Endothelial cell (in vitro differentiated cells): Measurements from ENCODE around the gene PCGF3. TPM values are rescaled to one million over a fixed set of nuclear protein-coding genes. Genes with fewer than 3 reads are reported as not detected.
A peak's percentile ranks its signal among the peaks of the same experiment; 100 is the strongest.

Source experiments
- DNase-seq: peaks from one replicate; pipeline ENCODE4 v3.0.0; 2021; ENCODE audit warnings: low spot score
- H3K27ac Mint-ChIP-seq: one replicate; pipeline ENCODE4 v1.8.0; 2021; ENCODE audit warnings: mixed read lengths, inconsistent platforms; ENCODE audit not compliant: unreplicated experiment
- H3K27me3 Mint-ChIP-seq: one replicate; pipeline ENCODE4 v1.8.0; 2021; ENCODE audit warnings: mild to moderate bottlenecking, moderate library complexity, mixed read lengths, inconsistent platforms; ENCODE audit not compliant: unreplicated experiment
- H3K36me3 Mint-ChIP-seq: one replicate; pipeline ENCODE4 v1.8.0; 2021; ENCODE audit warnings: mild to moderate bottlenecking, low read depth, mixed read lengths, inconsistent platforms; ENCODE audit not compliant: unreplicated experiment
- H3K4me1 Mint-ChIP-seq: one replicate; pipeline ENCODE4 v1.8.0; 2021; ENCODE audit warnings: mild to moderate bottlenecking, mixed read lengths, inconsistent platforms; ENCODE audit not compliant: unreplicated experiment
- H3K4me3 Mint-ChIP-seq: one replicate; pipeline ENCODE4 v1.8.0; 2021; ENCODE audit warnings: mild to moderate bottlenecking, mixed read lengths, inconsistent platforms; ENCODE audit not compliant: unreplicated experiment
- H3K9me3 Mint-ChIP-seq: one replicate; pipeline ENCODE4 v1.8.0; 2021; ENCODE audit warnings: mixed read lengths, inconsistent platforms; ENCODE audit not compliant: unreplicated experiment
- total RNA-seq: library from RNA; stranded (reverse); fragmentation: NEBNext Ultra II Directional; extraction: Animal tissue kit (Norgen Biotek cat#: 25700); gene quantifications from one replicate; pipeline ENCODE4 v1.2.1, GENCODE V29; 2021; ENCODE audit not compliant: unreplicated experiment
- TF ChIP-seq, protein P1 (sequence below): fragments of 200-600 bp; sonication (generic); IDR thresholded peaks from one replicate; pipeline ENCODE4 v1.5.0; 2021; ENCODE audit warnings: antibody characterized with exemption; ENCODE audit not compliant: unreplicated experiment

PCGF3 gene
- total RNA-seq, 1 donor from 2014 or later, result 84.5 TPM

DNA sequence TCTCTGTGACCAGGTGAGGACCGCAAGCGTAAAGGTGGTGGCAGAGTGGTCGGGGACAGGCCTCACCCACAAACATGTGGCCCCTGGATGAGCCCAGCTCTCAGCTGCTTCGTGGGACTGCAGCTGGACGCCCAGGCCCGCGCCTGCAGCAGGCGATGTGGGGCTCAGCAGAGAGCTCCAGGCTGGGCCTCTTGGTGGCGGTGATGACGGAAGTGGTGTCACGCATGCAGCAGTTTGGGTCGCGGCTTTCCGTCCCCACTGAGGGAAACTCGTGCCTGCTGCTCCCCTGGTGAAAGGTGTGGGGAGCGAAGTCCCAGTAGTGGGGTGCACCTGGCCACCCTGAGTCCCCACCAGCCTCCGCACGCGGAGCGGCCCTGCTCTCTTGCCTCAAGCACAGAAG is 26.9 kb downstream of the PCGF3 start:
- TF ChIP-seq, protein P1, sequence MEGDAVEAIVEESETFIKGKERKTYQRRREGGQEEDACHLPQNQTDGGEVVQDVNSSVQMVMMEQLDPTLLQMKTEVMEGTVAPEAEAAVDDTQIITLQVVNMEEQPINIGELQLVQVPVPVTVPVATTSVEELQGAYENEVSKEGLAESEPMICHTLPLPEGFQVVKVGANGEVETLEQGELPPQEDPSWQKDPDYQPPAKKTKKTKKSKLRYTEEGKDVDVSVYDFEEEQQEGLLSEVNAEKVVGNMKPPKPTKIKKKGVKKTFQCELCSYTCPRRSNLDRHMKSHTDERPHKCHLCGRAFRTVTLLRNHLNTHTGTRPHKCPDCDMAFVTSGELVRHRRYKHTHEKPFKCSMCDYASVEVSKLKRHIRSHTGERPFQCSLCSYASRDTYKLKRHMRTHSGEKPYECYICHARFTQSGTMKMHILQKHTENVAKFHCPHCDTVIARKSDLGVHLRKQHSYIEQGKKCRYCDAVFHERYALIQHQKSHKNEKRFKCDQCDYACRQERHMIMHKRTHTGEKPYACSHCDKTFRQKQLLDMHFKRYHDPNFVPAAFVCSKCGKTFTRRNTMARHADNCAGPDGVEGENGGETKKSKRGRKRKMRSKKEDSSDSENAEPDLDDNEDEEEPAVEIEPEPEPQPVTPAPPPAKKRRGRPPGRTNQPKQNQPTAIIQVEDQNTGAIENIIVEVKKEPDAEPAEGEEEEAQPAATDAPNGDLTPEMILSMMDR, result no peak
- Mint-ChIP-seq H3K9me3 (no peaks in the 10 kb centered on the region), H3K4me1 (peaks cover 2% of the 10 kb centered on the region), H3K27ac (no peak overlapping the region), H3K27me3 (peaks cover 7% of the 10 kb centered on the region), H3K36me3 (peaks cover 31% of the 10 kb centered on the region), H3K4me3 (no peak overlapping the region)
- DNase-seq, result no peak

DNA sequence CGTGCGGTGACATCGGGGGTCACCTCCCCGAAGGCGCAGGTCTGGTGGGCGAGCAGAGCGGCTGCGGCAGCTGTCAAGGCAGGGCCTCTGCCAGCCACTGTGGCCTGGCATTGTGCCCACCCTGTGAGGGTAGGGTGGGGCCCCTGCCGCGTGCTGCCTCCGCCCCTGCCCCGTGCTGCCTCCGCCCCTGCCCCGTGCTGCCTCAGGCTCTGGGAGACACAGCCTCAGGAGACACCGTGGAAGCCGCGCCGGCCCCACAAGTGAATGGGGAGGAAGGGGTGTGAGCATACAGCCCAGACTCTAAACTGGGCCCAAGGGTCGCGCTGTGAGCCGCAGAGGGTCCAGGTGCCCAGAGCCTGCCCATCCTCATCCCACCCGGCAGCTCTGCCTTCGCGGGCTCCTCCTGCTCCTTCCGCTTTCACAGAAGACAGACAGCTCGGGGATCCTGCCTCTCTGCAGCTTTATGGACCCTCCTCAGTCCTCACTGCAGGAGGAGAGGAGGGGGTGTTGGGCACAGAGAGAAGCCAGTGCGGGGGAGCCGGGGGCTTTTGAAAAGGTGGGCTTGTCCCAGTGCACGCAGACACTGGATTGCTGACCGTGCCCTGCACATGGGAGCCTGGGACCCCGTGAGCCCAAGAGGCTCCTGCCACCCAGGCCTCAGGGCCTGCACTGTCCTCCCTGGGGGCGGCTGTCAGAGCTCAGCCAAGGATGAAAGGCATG is 27.4 kb downstream of the PCGF3 start:
- H3K27ac Mint-ChIP-seq, result no peak overlapping the region
- DNase-seq, result no peak
- peaks cover 37% of the 10 kb centered on the region for H3K36me3 Mint-ChIP-seq
- TF ChIP-seq, protein P1, result no peak
- no peaks in the 10 kb centered on the region for H3K9me3 Mint-ChIP-seq
- H3K27me3 Mint-ChIP-seq, result peaks cover 7% of the 10 kb centered on the region
- H3K4me3 Mint-ChIP-seq, result peak overlapping the region; percentile 27
- peaks cover 2% of the 10 kb centered on the region for H3K4me1 Mint-ChIP-seq

DNA sequence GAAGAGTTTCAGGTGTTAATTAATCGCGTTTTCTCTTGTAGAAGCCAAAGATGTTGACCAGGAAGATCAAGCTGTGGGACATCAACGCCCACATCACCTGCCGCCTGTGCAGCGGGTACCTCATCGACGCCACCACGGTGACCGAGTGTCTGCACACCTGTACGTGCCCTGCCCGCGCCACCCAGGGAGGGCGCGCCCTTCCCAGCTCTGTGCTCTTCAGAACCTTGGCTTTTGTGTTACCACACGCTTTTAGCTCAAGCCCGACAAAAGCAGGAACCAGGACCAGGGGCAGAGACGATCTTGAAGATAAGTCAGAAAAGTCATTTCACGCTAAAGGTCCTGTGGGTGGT is 28.0 kb downstream of the PCGF3 start:
- TF ChIP-seq, protein P1, result no peak
- Mint-ChIP-seq H3K27me3 (peaks cover 7% of the 10 kb centered on the region), H3K36me3 (peaks cover 40% of the 10 kb centered on the region), H3K4me1 (peaks cover 2% of the 10 kb centered on the region), H3K9me3 (no peaks in the 10 kb centered on the region), H3K27ac (no peak overlapping the region), H3K4me3 (peak overlapping the region; percentile 27)
- DNase-seq, result no peak

DNA sequence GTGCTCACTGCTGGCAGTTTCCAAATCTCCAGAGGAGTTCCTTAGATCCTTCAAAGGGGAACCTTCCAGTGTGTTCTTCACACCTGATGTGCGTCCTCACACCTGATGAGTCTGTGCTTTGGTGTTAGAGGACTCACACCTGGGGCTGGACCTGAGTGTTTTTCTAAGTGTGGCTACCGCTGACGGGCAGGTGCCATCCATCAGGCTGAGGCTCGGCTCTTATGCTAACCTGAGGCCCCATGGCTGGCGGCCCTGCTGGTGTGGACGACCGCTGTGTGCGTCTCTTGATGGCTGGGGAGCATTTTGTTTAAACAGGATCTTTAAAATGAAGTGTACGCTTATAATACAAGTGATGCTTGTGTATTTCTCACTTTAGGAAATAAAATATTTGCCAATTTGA is 28.4 kb downstream of the PCGF3 start:
- DNase-seq, result no peak
- Mint-ChIP-seq H3K27ac (no peak overlapping the region), H3K4me1 (peaks cover 2% of the 10 kb centered on the region), H3K27me3 (peaks cover 7% of the 10 kb centered on the region), H3K4me3 (peak overlapping the region; percentile 56), H3K36me3 (peaks cover 40% of the 10 kb centered on the region), H3K9me3 (no peaks in the 10 kb centered on the region)
- TF ChIP-seq, protein P1, result no peak

DNA sequence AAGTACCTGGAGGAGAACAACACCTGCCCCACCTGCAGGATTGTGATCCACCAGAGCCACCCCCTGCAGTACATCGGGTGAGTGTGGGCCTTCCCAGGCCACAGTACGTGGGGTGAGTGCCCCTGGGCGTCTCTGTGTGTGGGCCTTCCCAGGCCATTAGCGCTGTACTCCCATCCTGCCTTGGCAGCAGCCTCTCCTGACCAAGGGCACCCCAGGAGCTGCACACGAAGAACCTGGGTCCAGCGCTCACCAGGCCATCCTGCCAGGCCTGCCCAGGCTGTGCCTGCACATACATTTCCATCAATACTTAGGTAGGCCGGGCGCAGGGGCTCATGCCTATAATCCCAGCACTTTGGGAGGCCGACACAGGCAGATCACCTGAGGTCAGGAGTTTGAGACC is 29.3 kb downstream of the PCGF3 start:
- Mint-ChIP-seq H3K27ac (no peak overlapping the region), H3K36me3 (peaks cover 35% of the 10 kb centered on the region), H3K4me1 (no peaks in the 10 kb centered on the region), H3K27me3 (peaks cover 4% of the 10 kb centered on the region), H3K9me3 (no peaks in the 10 kb centered on the region), H3K4me3 (no peak overlapping the region)
- TF ChIP-seq, protein P1, result no peak
- no peak for DNase-seq
